ENCODE results near the gene LHX3. TPM values are rescaled to one million over a fixed set of nuclear protein-coding genes. Genes with fewer than 3 reads are reported as not detected.

Gene LHX3
- total RNA-seq, 1 experiment from 2014 or later, result not detected

DNA sequence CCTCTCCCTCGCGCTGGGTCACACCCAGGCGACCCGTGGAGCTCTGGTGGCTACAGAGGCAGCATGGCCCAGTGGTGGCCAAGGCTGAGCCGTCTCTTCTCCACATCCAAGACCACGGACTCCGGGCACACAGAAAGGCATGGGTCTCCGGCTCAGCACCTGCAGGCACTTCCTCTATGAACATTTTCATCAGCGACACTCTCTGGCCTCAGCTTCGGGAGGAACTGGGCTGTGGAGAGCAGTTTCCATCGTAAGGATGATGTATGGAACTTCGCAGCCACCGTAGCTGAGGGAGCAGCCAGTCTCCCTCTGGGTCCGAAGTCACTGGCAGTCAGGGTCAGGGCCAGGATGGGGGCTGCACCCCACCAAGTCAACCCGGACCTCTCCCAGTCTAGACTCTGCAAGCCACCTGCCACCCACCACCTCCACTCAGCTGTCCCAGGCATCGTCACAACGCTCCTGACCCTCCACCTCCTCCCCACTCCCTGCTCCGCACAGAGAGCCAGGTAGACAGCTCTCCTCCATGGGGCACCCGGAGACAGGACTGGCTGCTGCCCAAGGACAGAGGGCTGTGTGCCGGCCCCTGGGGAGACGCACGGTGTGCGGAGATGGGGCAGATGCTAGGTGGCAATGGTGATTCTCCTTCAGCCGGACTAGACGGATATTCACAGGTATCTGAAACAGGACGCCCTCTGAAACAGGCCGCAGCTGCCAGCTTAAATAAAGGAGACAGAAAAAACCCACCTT is 31.0 kb upstream of the LHX3 start:
- DNase-seq, result no peak
- no peak overlapping the region for H3K56ac ChIP-seq (ENCODE audit: insufficient read length, low read depth, low read length)
- TF ChIP-seq, protein P1, sequence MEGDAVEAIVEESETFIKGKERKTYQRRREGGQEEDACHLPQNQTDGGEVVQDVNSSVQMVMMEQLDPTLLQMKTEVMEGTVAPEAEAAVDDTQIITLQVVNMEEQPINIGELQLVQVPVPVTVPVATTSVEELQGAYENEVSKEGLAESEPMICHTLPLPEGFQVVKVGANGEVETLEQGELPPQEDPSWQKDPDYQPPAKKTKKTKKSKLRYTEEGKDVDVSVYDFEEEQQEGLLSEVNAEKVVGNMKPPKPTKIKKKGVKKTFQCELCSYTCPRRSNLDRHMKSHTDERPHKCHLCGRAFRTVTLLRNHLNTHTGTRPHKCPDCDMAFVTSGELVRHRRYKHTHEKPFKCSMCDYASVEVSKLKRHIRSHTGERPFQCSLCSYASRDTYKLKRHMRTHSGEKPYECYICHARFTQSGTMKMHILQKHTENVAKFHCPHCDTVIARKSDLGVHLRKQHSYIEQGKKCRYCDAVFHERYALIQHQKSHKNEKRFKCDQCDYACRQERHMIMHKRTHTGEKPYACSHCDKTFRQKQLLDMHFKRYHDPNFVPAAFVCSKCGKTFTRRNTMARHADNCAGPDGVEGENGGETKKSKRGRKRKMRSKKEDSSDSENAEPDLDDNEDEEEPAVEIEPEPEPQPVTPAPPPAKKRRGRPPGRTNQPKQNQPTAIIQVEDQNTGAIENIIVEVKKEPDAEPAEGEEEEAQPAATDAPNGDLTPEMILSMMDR (conservative IDR thresholded peaks at IDR 0.05), result no peak
- H4K5ac ChIP-seq (ENCODE audit: insufficient read length, low read depth, low read length), result no peak overlapping the region
- no peak overlapping the region for H2BK120ac ChIP-seq (ENCODE audit: low read depth, low read length, poor library complexity, severe bottlenecking)
- no peak overlapping the region for H2AK5ac ChIP-seq (ENCODE audit: insufficient read length, low read length)
- no peaks in the 10 kb centered on the region for H3K23me2 ChIP-seq (ENCODE audit: insufficient read length, low read depth, low read length, poor library complexity, severe bottlenecking)
- Mint-ChIP-seq H3K4me1 (peaks cover 16 to 21% of the 10 kb centered on the region in 2 experiments), H3K9me3 (no peaks in the 10 kb centered on the region), H3K27me3 (ENCODE audit: low read depth) (no peaks in the 10 kb centered on the region), H3K36me3 (ENCODE audit: insufficient read depth in 1 of 3, low read depth in 3 of 3) (peaks cover 11 to 28% (median 21%) of the 10 kb centered on the region in 3 experiments), H3K4me3 (no peak overlapping the region), H3K27ac (no peak overlapping the region; a peak in 1 of 7 replicates)
- no peak overlapping the region for H2AFZ ChIP-seq (ENCODE audit: low read length)
- no peak overlapping the region for H2BK20ac ChIP-seq (ENCODE audit: low read depth, low read length, poor library complexity, severe bottlenecking)
- H3K14ac ChIP-seq (ENCODE audit: insufficient read depth, low read length), result no peak overlapping the region
- H3K4ac ChIP-seq (ENCODE audit: low read depth, low read length), result no peak overlapping the region
- no peak overlapping the region for H4K91ac ChIP-seq (ENCODE audit: insufficient read length, low read depth, low read length)
- no peaks in the 10 kb centered on the region for H3K9me3 ChIP-seq (ENCODE audit: control insufficient read depth, low read depth, low read length)
- no peaks in the 10 kb centered on the region for H3K4me1 ChIP-seq (ENCODE audit: insufficient read depth, low read length)
- no peak overlapping the region for H3K9ac ChIP-seq (ENCODE audit: extremely low read depth, insufficient read length, low read length)
- peaks cover 7% of the 10 kb centered on the region for H3K79me1 ChIP-seq (ENCODE audit: insufficient read depth, low read depth, low read length, poor library complexity, severe bottlenecking)
- H3K27ac ChIP-seq (ENCODE audit: insufficient read length, low read depth, low read length), result no peak overlapping the region
- no peak overlapping the region for H4K8ac ChIP-seq (replicated peaks; ENCODE audit: insufficient read length, low read depth, low read length)
- no peaks in the 10 kb centered on the region for H3K27me3 ChIP-seq (ENCODE audit: insufficient read depth, low read length)
- H2BK12ac ChIP-seq (ENCODE audit: insufficient read length, low read depth, low read length), result no peak overlapping the region
- H3K23ac ChIP-seq (ENCODE audit: insufficient read length, low read depth, low read length), result no peak overlapping the region
- peaks cover 15% of the 10 kb centered on the region; the same call in 1 of the 2 replicates for H3K79me2 ChIP-seq (ENCODE audit: insufficient read depth, low read length)
- WGBS (ENCODE audit: extremely low coverage, insufficient read length, low lambda C conversion rate), result no CpG with 5 or more reads among the region's 27 CpGs
- no peak overlapping the region for H2BK5ac ChIP-seq (ENCODE audit: insufficient read length, low read length)
- no peak overlapping the region for H2BK15ac ChIP-seq (ENCODE audit: low read depth, low read length)
- peaks cover 3% of the 10 kb centered on the region for H4K20me1 ChIP-seq (ENCODE audit: control insufficient read depth, insufficient read depth, insufficient read length)
- H3T11ph ChIP-seq (ENCODE audit: low read length), result no peak overlapping the region
- H3K4me2 ChIP-seq (ENCODE audit: insufficient read depth, insufficient read length, low read length), result no peak overlapping the region
- H3K18ac ChIP-seq (ENCODE audit: insufficient read length, low read depth, low read length), result no peak overlapping the region

Measured in H9 (cell line).